B cell (primary cell): ENCODE data around the gene ARSA. TPM values are rescaled to one million over a fixed set of nuclear protein-coding genes. Genes with fewer than 3 reads are reported as not detected.
"Not testable (repeated sequence)": the region's sequence is repeated elsewhere in the genome, so short reads cannot be mapped to it uniquely, and the experiment has no call there.

Experiments
- ATAC-seq: fragments of 200-7000 bp; cut with Tn5 transposase; one replicate; pipeline ENCODE4 v1.10.0; 2021; ENCODE audit warnings: low read depth, mild to moderate bottlenecking, moderate number of reproducible peaks, moderate library complexity
- CTCF ChIA-PET: fragments of 350-600 bp; sonication (Branson Sonifier 250); formaldehyde crosslinking; loops from one replicate; lab custom pipeline; 2021; ENCODE audit warnings: antibody characterized with exemption, inconsistent platforms; lab: Charles Lee
- POLR2A ChIA-PET: fragments of 350-600 bp; sonication (Branson Sonifier 250); formaldehyde crosslinking; loops from one replicate; lab custom pipeline; 2021; ENCODE audit warnings: antibody characterized with exemption; lab: Charles Lee
- DNase-seq: peaks from one replicate; pipeline ENCODE4 v3.0.0; 2013
- H2AFZ ChIP-seq: 2 replicates; pipeline ENCODE4 v1.6.1; 2012; ENCODE audit warnings: mild to moderate bottlenecking, low read depth, low read length; ENCODE audit not compliant: insufficient read depth, poor library complexity, severe bottlenecking
- H3K27ac ChIP-seq, 2 donors: 1 replicate in 1 of 2; 2 replicates in 1 of 2; pipeline ENCODE4 v1.5.1; 2012 to 2013; ENCODE audit warnings: low read length in 2 of 2, mild to moderate bottlenecking in 2 of 2, moderate library complexity in 1 of 2
- H3K27me3 ChIP-seq, 4 experiments: fragments of 200-600 bp in 1 of 4; sonication (generic) in 1 of 4; replicated peaks in 1 of 4; 1 replicate in 2 of 4; 2 replicates in 2 of 4; pipeline versions ENCODE4 v1.6.1 to v1.7.0; 2013 to 2016; ENCODE audit warnings: low read length in 3 of 4, mild to moderate bottlenecking in 2 of 4, mixed read lengths in 1 of 4, moderate library complexity in 1 of 4; ENCODE audit not compliant: insufficient read depth in 4 of 4, control insufficient read depth in 3 of 4; ENCODE audit errors: control extremely low read depth in 1 of 4
- H3K36me3 ChIP-seq, 2 experiments: replicated peaks in 1 of 2; 1 replicate in 1 of 2; 2 replicates in 1 of 2; pipeline versions ENCODE4 v1.6.1 to v1.7.1; 2013; ENCODE audit warnings: low read length in 1 of 2; ENCODE audit not compliant: insufficient read depth in 2 of 2, control insufficient read depth in 1 of 2; ENCODE audit errors: control extremely low read depth in 1 of 2, extremely low read depth in 1 of 2
- H3K4me1 ChIP-seq, 2 donors: fragments of 200-600 bp in 1 of 2; sonication (generic) in 1 of 2; 1 replicate in 1 of 2; 2 replicates in 1 of 2; pipeline versions ENCODE4 v1.5.1 to v1.6.1; 2013 to 2017; ENCODE audit warnings: low read length in 2 of 2; ENCODE audit not compliant: control insufficient read depth in 2 of 2, insufficient read depth in 2 of 2
- H3K4me2 ChIP-seq: replicated peaks from 2 replicates; pipeline ENCODE3; 2012; ENCODE audit warnings: mild to moderate bottlenecking, low read depth, low read length; ENCODE audit not compliant: poor library complexity, severe bottlenecking
- H3K4me3 ChIP-seq, 5 experiments: fragments of 200-600 bp in 1 of 5; sonication (generic) in 1 of 5; 1 replicate in 3 of 5; 2 replicates in 2 of 5; pipeline versions ENCODE4 v1.5.1 to v1.7.0; 2011 to 2016; ENCODE audit warnings: low read length in 4 of 5, mild to moderate bottlenecking in 4 of 5, low read depth in 2 of 5, control low read depth in 1 of 5, moderate library complexity in 1 of 5; ENCODE audit not compliant: insufficient read depth in 1 of 5; ENCODE audit errors: control extremely low read depth in 1 of 5, extremely low read depth in 1 of 5
- H3K79me2 ChIP-seq: fragments of 200-600 bp; sonication (generic); one replicate; pipeline ENCODE4 v1.6.0; 2016; ENCODE audit warnings: low read length; ENCODE audit not compliant: control insufficient read depth, insufficient read depth
- H3K9ac ChIP-seq: fragments of 200-600 bp; sonication (generic); 2 replicates; pipeline ENCODE4 v1.6.1; 2017; ENCODE audit warnings: mild to moderate bottlenecking, low read length, moderate library complexity
- H3K9me3 ChIP-seq, 3 donors: one replicate each; pipeline versions ENCODE4 v1.6.1 to v1.7.1; 2013; ENCODE audit warnings: low read length in 2 of 3; ENCODE audit not compliant: control insufficient read depth in 2 of 3, insufficient read depth in 1 of 3; ENCODE audit errors: control extremely low read depth in 1 of 3
- H4K20me1 ChIP-seq: 2 replicates; pipeline ENCODE4 v1.6.0; 2012; ENCODE audit warnings: mild to moderate bottlenecking, low read length; ENCODE audit not compliant: insufficient read depth, control insufficient read depth, poor library complexity, severe bottlenecking
- H3K27ac Mint-ChIP-seq: one replicate; pipeline ENCODE4 v1.8.0; 2021; ENCODE audit warnings: mixed read lengths
- H3K27me3 Mint-ChIP-seq: one replicate; pipeline ENCODE4 v1.8.0; 2021; ENCODE audit warnings: mixed read lengths
- H3K4me1 Mint-ChIP-seq: one replicate; pipeline ENCODE4 v1.8.0; 2021; ENCODE audit warnings: mixed read lengths
- H3K4me3 Mint-ChIP-seq: one replicate; pipeline ENCODE4 v1.8.0; 2021; ENCODE audit warnings: mixed read lengths
- H3K9me3 Mint-ChIP-seq: one replicate; pipeline ENCODE4 v1.8.0; 2022; ENCODE audit warnings: mixed read lengths; ENCODE audit not compliant: insufficient read depth
- EZH2 ChIP-seq: IDR thresholded peaks from 2 replicates; pipeline ENCODE4 v1.6.1; 2012; ENCODE audit warnings: borderline replicate concordance, low read depth, mild to moderate bottlenecking, moderate library complexity, low read length; ENCODE audit not compliant: insufficient read depth, poor library complexity, severe bottlenecking
- WGBS: methylation state at CpG from one replicate; pipeline ENCODE4 v1.1.5; 2013; ENCODE audit warnings: missing lambda C conversion rate; ENCODE audit not compliant: insufficient coverage; 5-methylcytosine and 5-hydroxymethylcytosine counted together
- intact Hi-C: fragments of 100-400 bp; cut with micrococcal nuclease; formaldehyde crosslinking; loops from one replicate; pipeline ENCODE4 v1.10.0; 2022
- polyA plus RNA-seq: library from polyadenylated mRNA; depleted of rRNA; stranded (reverse); fragments of >200 nt; gene quantifications from 2 replicates; pipeline ENCODE4 v1.2.3, GENCODE V29; 2012
- total RNA-seq, 2 donors: library from RNA; stranded (reverse); fragments of 120-200 nt in 1 of 2; gene quantifications; 1 replicate in 1 of 2; 2 replicates in 1 of 2; pipeline versions ENCODE4 v1.2.3 to v1.2.4, GENCODE V29; 2013 to 2022
- TF ChIP-seq, protein P1 (sequence below): fragments of 200-600 bp; IDR thresholded peaks from one replicate; pipeline ENCODE4 v1.8.0; 2022; ENCODE audit warnings: antibody characterized with exemption, mild to moderate bottlenecking

ARSA gene
- total and polyA plus RNA-seq, 2 donors (not counting 1 experiment from before 2014, with no cell fraction given) = 82.0 to 128 TPM

DNA sequence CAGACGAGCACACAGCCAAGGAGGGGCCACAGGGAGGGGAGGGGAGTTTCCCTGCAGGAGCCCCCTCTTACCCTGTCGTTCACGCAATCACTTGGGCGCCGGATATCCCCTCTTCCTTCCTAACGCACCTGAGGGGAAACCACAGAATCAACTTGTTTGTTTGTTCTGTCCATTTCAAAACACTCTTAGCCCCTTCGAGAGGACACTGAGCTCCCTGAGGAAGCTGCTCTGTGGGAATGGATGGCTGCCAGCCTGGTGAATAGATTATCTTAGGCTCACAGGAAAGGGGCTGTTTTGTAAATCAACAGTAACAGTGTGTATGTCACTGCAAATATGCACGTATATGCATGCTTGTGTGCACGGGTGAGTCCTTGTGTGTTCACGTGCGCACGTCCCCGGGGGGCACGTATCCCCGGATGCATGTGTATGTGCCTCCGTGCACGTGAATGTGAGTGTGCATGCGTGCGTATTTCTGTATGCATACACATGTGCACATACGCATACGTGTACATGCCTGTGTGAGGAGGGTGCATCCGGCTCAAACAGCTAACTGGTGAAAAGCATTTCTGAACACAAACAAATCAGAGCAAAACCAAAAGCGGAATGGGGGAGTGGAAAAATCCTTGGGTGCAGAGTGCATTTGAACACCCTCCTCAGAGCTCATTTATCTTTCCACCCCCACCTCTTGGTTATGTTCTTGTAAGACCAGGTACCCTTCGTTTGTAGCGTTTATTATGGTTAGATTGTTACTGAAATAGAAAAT is 7.2 kb downstream of the ARSA start:
- TF ChIP-seq, protein P1, sequence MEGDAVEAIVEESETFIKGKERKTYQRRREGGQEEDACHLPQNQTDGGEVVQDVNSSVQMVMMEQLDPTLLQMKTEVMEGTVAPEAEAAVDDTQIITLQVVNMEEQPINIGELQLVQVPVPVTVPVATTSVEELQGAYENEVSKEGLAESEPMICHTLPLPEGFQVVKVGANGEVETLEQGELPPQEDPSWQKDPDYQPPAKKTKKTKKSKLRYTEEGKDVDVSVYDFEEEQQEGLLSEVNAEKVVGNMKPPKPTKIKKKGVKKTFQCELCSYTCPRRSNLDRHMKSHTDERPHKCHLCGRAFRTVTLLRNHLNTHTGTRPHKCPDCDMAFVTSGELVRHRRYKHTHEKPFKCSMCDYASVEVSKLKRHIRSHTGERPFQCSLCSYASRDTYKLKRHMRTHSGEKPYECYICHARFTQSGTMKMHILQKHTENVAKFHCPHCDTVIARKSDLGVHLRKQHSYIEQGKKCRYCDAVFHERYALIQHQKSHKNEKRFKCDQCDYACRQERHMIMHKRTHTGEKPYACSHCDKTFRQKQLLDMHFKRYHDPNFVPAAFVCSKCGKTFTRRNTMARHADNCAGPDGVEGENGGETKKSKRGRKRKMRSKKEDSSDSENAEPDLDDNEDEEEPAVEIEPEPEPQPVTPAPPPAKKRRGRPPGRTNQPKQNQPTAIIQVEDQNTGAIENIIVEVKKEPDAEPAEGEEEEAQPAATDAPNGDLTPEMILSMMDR = peak; percentile 24
- no peak for TF ChIP-seq EZH2
- peaks cover 31% of the 10 kb centered on the region for H3K4me1 Mint-ChIP-seq
- POLR2A ChIA-PET = interaction anchor here (0.7 to 2.2 kb wide), 14 partner anchors 39 to 377 kb away, joined by 3 to 20 read pairs (median 8); partner anchors contain the start of genes CHKB, HDAC10, LMF2 and NCAPH2
- Histone ChIP-seq H3K4me2 (peak overlapping the region; percentile 89), H3K79me2 (no peaks in the 10 kb centered on the region), H3K4me1 (peaks cover 24 to 35% of the 10 kb centered on the region in 2 donors), H3K27ac (peak overlapping the region; percentile 91 to 95), H3K9me3 (no peaks in the 10 kb centered on the region), H3K36me3 (no peaks in the 10 kb centered on the region), H2AFZ (peak overlapping the region; percentile 53), H3K9ac (peak overlapping the region; percentile 79), H3K27me3 (no peaks in the 10 kb centered on the region), H4K20me1 (no peaks in the 10 kb centered on the region), H3K4me3 (peak overlapping the region; percentile 46 to 79 (median 59))
- CTCF ChIA-PET = interaction anchor here (0.6 to 2.9 kb wide), 40 partner anchors 21 to 382 kb away, joined by 3 to 48 read pairs (median 5); partner anchors contain the start of genes HDAC10, KLHDC7B, LMF2 and NCAPH2
- peak; percentile 94 for DNase-seq
- peak; percentile 81 for ATAC-seq
- H3K9me3 Mint-ChIP-seq = no peaks in the 10 kb centered on the region
- intact Hi-C loops = loop anchor here (1.0 to 5.0 kb wide), 13 partner anchors 38 to 430 kb away; partner anchors contain the start of genes CHKB, KLHDC7B, MAPK11 and NCAPH2
- H3K4me3 Mint-ChIP-seq = peak overlapping the region; percentile 95
- WGBS = 0% methylated on average over 19 of the region's 25 CpGs
- no peaks in the 10 kb centered on the region for H3K27me3 Mint-ChIP-seq
- peak overlapping the region; percentile 97 for H3K27ac Mint-ChIP-seq

DNA sequence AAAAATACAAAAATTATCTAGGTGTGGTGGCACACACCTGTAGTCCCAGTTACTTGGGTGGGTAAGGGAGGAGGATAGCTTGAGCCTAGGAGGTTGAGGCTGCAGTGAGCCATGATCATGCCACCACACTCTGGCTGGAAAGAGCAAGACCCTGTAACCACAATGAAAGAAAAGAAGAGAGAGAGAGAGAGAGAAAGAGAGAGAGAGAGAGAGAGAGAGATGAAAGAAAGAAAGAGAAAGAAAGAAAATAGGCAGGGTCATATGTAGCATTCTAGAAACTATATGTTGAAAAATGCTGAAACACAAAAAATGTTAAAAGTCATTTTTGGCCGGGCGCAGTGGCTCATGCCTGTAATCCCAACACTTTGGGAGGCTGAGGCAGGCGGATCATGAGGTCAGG is 13.7 kb downstream of the ARSA start:
- H3K4me3 ChIP-seq, H3K4me2 ChIP-seq, H3K27ac Mint-ChIP-seq, H2AFZ ChIP-seq, intact Hi-C loops, DNase-seq, H3K4me1 ChIP-seq, H3K27ac ChIP-seq, POLR2A ChIA-PET, H3K9ac ChIP-seq, H3K79me2 ChIP-seq, H3K4me3 Mint-ChIP-seq, H3K4me1 Mint-ChIP-seq, H3K36me3 ChIP-seq, H4K20me1 ChIP-seq, ATAC-seq, H3K9me3 Mint-ChIP-seq, H3K9me3 ChIP-seq: not testable (repeated sequence)
- WGBS = no CpG with 5 or more reads among the region's 3 CpGs
- peaks cover 0 to 17% (median 0%) of the 10 kb centered on the region in 4 experiments for H3K27me3 ChIP-seq
- H3K27me3 Mint-ChIP-seq = peaks cover 25% of the 10 kb centered on the region
- CTCF ChIA-PET = interaction anchor here (0.6 kb wide), 2 partner anchors 115 to 405 kb away, joined by 3 read pairs; no protein-coding TSS in a partner anchor
